IMR-90 (cell line): ENCODE data around the gene RNF223. TPM values are rescaled to one million over a fixed set of nuclear protein-coding genes. Genes with fewer than 3 reads are reported as not detected.

ENCODE experiments used
- ATAC-seq: fragments of 200-7000 bp; cut with Tn5 transposase; 2 replicates; pipeline ENCODE4 v1.9.1; 2020; ENCODE audit warnings: low read depth, mild to moderate bottlenecking, moderate library complexity
- BruUV-seq: library from RNA; stranded (reverse); fragments of 400-500 nt; replicated peaks from 2 replicates; lab custom pipeline; 2021; lab: Mats Ljungman, UMichigan
- CTCF ChIA-PET: fragments of 300-600 bp; formaldehyde crosslinking; extraction: SDS; loops from one replicate; lab custom pipeline; 2021; ENCODE audit warnings: antibody characterized with exemption; lab: Yijun Ruan, JAX
- POLR2A ChIA-PET: fragments of 300-600 bp; sonication (Branson Sonifier 250); formaldehyde crosslinking; loops from one replicate; lab custom pipeline; 2022; ENCODE audit warnings: antibody characterized with exemption; ENCODE audit not compliant: unreplicated experiment; lab: Charles Lee
- DNase-seq: peaks from one replicate; pipeline ENCODE4 v3.0.0; 2013
- H2AFZ ChIP-seq: replicated peaks from 2 replicates; pipeline ENCODE3; 2013; ENCODE audit warnings: low read length, mild to moderate bottlenecking; ENCODE audit not compliant: poor library complexity
- H2AK5ac ChIP-seq: 2 replicates; pipeline ENCODE4 v1.6.1; 2013; ENCODE audit warnings: low read depth, low read length, inconsistent platforms
- H2AK9ac ChIP-seq: replicated peaks from 2 replicates; pipeline ENCODE3; 2013; ENCODE audit warnings: mild to moderate bottlenecking, low read depth, low read length, moderate library complexity; ENCODE audit not compliant: poor library complexity
- H2BK120ac ChIP-seq: 2 replicates; pipeline ENCODE4 v1.6.1; 2013; ENCODE audit warnings: low read depth, low read length, inconsistent platforms
- H2BK15ac ChIP-seq: 3 replicates; pipeline ENCODE4 v1.6.1; 2013; ENCODE audit warnings: low read depth, low read length, inconsistent platforms
- H2BK20ac ChIP-seq: 2 replicates; pipeline ENCODE4 v1.6.1; 2013; ENCODE audit warnings: low read depth, mild to moderate bottlenecking, inconsistent platforms, low read length, moderate library complexity
- H2BK5ac ChIP-seq: 2 replicates; pipeline ENCODE4 v1.6.1; 2013; ENCODE audit warnings: mild to moderate bottlenecking, low read depth, low read length, inconsistent platforms; ENCODE audit not compliant: poor library complexity, severe bottlenecking
- H3K14ac ChIP-seq: replicated peaks from 2 replicates; pipeline ENCODE4 v1.6.1; 2013; ENCODE audit warnings: low read depth, low read length, inconsistent platforms
- H3K18ac ChIP-seq: 2 replicates; pipeline ENCODE4 v1.6.1; 2013; ENCODE audit warnings: low read depth, low read length, control low read depth
- H3K23ac ChIP-seq: 2 replicates; pipeline ENCODE4 v1.6.1; 2013; ENCODE audit warnings: low read depth, low read length, inconsistent platforms
- H3K27ac ChIP-seq: 2 replicates; pipeline ENCODE4 v1.5.1; 2013; ENCODE audit warnings: mild to moderate bottlenecking, control low read depth, low read length; ENCODE audit not compliant: insufficient read depth
- H3K27me3 ChIP-seq: 2 replicates; pipeline ENCODE4 v1.6.1; 2013; ENCODE audit warnings: low read length; ENCODE audit not compliant: control insufficient read depth, insufficient read depth
- H3K36me3 ChIP-seq: 2 replicates; pipeline ENCODE4 v1.6.1; 2013; ENCODE audit warnings: low read length, mixed read lengths; ENCODE audit not compliant: control insufficient read depth, insufficient read depth
- H3K4ac ChIP-seq: 2 replicates; pipeline ENCODE4 v1.6.1; 2013; ENCODE audit warnings: low read depth, low read length, inconsistent platforms
- H3K4me1 ChIP-seq: 2 replicates; pipeline ENCODE4 v1.6.1; 2013; ENCODE audit warnings: low read length, mixed read lengths; ENCODE audit not compliant: control insufficient read depth, insufficient read depth
- H3K4me2 ChIP-seq: 2 replicates; pipeline ENCODE4 v1.6.1; 2013; ENCODE audit warnings: low read depth, mild to moderate bottlenecking, control low read depth, low read length, moderate library complexity
- H3K4me3 ChIP-seq: 2 replicates; pipeline ENCODE4 v1.5.1; 2013; ENCODE audit warnings: low read depth, mild to moderate bottlenecking, control low read depth, low read length, moderate library complexity; ENCODE audit not compliant: insufficient read depth
- H3K56ac ChIP-seq: 2 replicates; pipeline ENCODE4 v1.6.1; 2013; ENCODE audit warnings: low read length, inconsistent platforms; ENCODE audit not compliant: insufficient read depth; ENCODE audit errors: extremely low read depth
- H3K79me1 ChIP-seq, 2 experiments: 2 replicates each; pipeline ENCODE4 v1.6.1; 2013; ENCODE audit warnings: low read length in 2 of 2, inconsistent platforms in 1 of 2, low read depth in 1 of 2
- H3K9ac ChIP-seq: 2 replicates; pipeline ENCODE4 v1.6.1; 2013; ENCODE audit warnings: low read depth, low read length, control low read depth
- H3K9me1 ChIP-seq: 2 replicates; pipeline ENCODE4 v1.6.1; 2013; ENCODE audit warnings: low read length, inconsistent platforms; ENCODE audit not compliant: insufficient read depth
- H3K9me3 ChIP-seq: 2 replicates; pipeline ENCODE4 v1.6.1; 2013; ENCODE audit warnings: low read length; ENCODE audit not compliant: control insufficient read depth, insufficient read depth
- H4K20me1 ChIP-seq: 2 replicates; pipeline ENCODE4 v1.6.1; 2013; ENCODE audit warnings: low read length, inconsistent platforms; ENCODE audit not compliant: insufficient read depth
- H4K5ac ChIP-seq: 2 replicates; pipeline ENCODE4 v1.6.1; 2013; ENCODE audit warnings: mild to moderate bottlenecking, low read depth, low read length, control low read depth
- H4K8ac ChIP-seq, 2 experiments: 2 replicates each; pipeline ENCODE4 v1.6.1; 2013; ENCODE audit warnings: low read depth in 2 of 2, low read length in 2 of 2, control low read depth in 1 of 2, inconsistent platforms in 1 of 2
- H4K91ac ChIP-seq: 2 replicates; pipeline ENCODE4 v1.6.1; 2013; ENCODE audit warnings: low read depth, low read length, inconsistent platforms; ENCODE audit not compliant: insufficient read depth
- CEBPB ChIP-seq: IDR thresholded peaks from 2 replicates; pipeline ENCODE4 v1.6.1; 2012; ENCODE audit warnings: low read depth, low read length, improper control_type of control experiment
- ELK1 ChIP-seq: fragments of 150-350 bp; IDR thresholded peaks from 2 replicates; pipeline ENCODE4 v1.6.1; 2016; ENCODE audit warnings: low read depth, mild to moderate bottlenecking, low read length, moderate library complexity, borderline replicate concordance
- FOS ChIP-seq: fragments of 150-350 bp; IDR thresholded peaks from 2 replicates; pipeline ENCODE4 v1.6.1; 2016; ENCODE audit warnings: low read depth, low read length
- MAFK ChIP-seq: IDR thresholded peaks from 2 replicates; pipeline ENCODE4 v1.6.1; 2012; ENCODE audit warnings: low read depth, low read length, improper control_type of control experiment
- MAZ ChIP-seq: IDR thresholded peaks from 2 replicates; pipeline ENCODE4 v1.6.1; 2012; ENCODE audit warnings: low read depth, mild to moderate bottlenecking, low read length, improper control_type of control experiment, moderate library complexity, borderline replicate concordance
- MXI1 ChIP-seq: IDR thresholded peaks from 2 replicates; pipeline ENCODE4 v1.6.1; 2012; ENCODE audit warnings: low read depth, mild to moderate bottlenecking, low read length, moderate library complexity, borderline replicate concordance
- NFE2L2 ChIP-seq: fragments of 150-350 bp; IDR thresholded peaks from 2 replicates; pipeline ENCODE4 v1.6.1; 2016; ENCODE audit warnings: low read depth, mild to moderate bottlenecking, low read length
- POLR2A ChIP-seq: IDR thresholded peaks from 2 replicates; pipeline ENCODE4 v1.6.1; 2012; ENCODE audit warnings: mild to moderate bottlenecking, low read depth, low read length
- SMC3 ChIP-seq: fragments of 150-350 bp; IDR thresholded peaks from 2 replicates; pipeline ENCODE4 v1.6.1; 2016; ENCODE audit warnings: low read depth, mild to moderate bottlenecking, antibody characterized with exemption, low read length, moderate library complexity
- WGBS, 2 experiments: methylation state at CpG; one replicate each; pipeline versions ENCODE4 v1.1.5 to v1.1.7; 2013; ENCODE audit warnings: missing lambda C conversion rate in 2 of 2; ENCODE audit not compliant: insufficient read length in 1 of 2; ENCODE audit errors: extremely low coverage in 2 of 2; 5-methylcytosine and 5-hydroxymethylcytosine counted together
- dilution Hi-C: fragments of 300-500 bp; cut with HindIII; formaldehyde crosslinking; loops from one replicate; pipeline ENCODE4 v1.14.3; 2018; ENCODE audit warnings: low sequenced_read_pairs; ENCODE audit not compliant: unreplicated experiment
- in situ Hi-C: fragments of 300-500 bp; cut with MboI; formaldehyde crosslinking; loops from 3 replicates; pipeline ENCODE4 v1.14.3; 2019; ENCODE audit warnings: low sequenced_read_pairs, inconsistent platforms, mixed read lengths
- intact Hi-C: fragments of 100-400 bp; cut with micrococcal nuclease; formaldehyde crosslinking; loops from 2 replicates; pipeline ENCODE4 v1.10.0; 2022
- polyA plus RNA-seq, 3 experiments: library from polyadenylated mRNA; depleted of rRNA; stranded (reverse); fragments of >200 nt; gene quantifications; 2 replicates each; pipeline ENCODE4 v1.2.3, GENCODE V29; 2012; ENCODE audit warnings: low replicate concordance in 1 of 3
- total RNA-seq: library from RNA; depleted of rRNA; stranded (reverse); fragments of >200 nt; gene quantifications from 2 replicates; pipeline ENCODE4 v1.2.3, GENCODE V29; 2012
- TF ChIP-seq, protein P1 (sequence below): conservative IDR thresholded peaks from 2 replicates; pipeline ENCODE4 v1.5.1; 2012; ENCODE audit warnings: mild to moderate bottlenecking, low read depth, low read length, improper control_type of control experiment

RNF223 gene
- total and polyA plus RNA-seq, 2 of the 4 experiments (the other 2 are of a cell fraction): not detected

DNA sequence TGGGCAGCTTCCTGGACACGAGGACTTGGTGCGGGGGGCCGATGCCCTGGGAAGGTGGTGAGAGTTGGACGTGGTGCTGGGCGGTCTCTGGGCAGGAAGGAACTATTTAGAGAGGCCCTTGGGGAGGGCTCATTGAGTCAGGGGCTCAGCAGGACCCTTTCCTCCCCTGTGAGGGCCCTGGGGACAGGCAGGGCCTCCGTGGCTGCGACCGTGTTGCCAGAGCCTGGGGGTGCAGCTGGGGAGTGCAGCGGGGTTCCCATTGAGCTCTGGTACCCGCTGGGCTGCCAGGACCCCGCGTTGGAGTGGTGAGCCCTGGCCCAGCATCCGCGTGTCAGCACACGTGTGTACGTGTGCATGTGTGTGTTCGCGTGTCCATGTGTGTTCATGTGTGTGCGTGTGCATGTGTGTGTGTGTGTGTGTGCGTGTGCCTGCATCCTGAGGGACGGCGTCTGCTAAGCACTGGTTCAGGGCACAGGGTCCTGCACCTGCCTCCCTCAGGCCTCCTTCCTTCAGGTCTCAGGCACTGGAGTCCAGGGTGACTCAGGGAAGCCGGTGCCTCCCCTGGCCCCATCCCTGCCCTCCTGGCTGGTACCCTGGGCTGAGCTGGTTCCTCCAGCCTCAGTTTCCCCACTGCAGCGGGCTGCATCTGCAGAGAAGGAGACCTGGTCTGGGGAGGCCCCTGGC lies 10.7 kb downstream of the RNF223 start:
- dilution Hi-C loops: no loop called here

More for the DNA sequence above, 10.7 kb downstream of the RNF223 start:
- in situ Hi-C loops: no loop called here
- peaks cover 4% of the 10 kb centered on the region; the same call in 1 of the 2 replicates for H3K27me3 ChIP-seq
- H3K9ac ChIP-seq: no peak overlapping the region
- BruUV-seq: no TSS peak
- peak overlapping the region; percentile 52; the same call in 1 of the 3 replicates for H2BK15ac ChIP-seq
- H2BK120ac ChIP-seq: peak overlapping the region; percentile 26; the same call in 1 of the 2 replicates
- 0 out of 2 replicates have a peak, but pooled peaks cover 4% of the 10 kb centered on the region for H3K9me1 ChIP-seq
- no peak overlapping the region for H3K4me3 ChIP-seq
- no peak overlapping the region; the same call in 1 of the 2 replicates for H3K14ac ChIP-seq
- no peak overlapping the region for H3K4me2 ChIP-seq
- H4K91ac ChIP-seq: no peak overlapping the region
- no peak overlapping the region; the same call in 1 of the 2 replicates for H3K27ac ChIP-seq
- peak overlapping the region; percentile 100 for H2AK5ac ChIP-seq
- DNase-seq: no peak
- H2BK5ac ChIP-seq: peak overlapping the region; percentile 35
- no peak for ATAC-seq
- peak overlapping the region; percentile 67 for H3K4ac ChIP-seq
- POLR2A ChIA-PET: no interaction called here
- H2AFZ ChIP-seq: peak overlapping the region; percentile 87
- intact Hi-C loops: loop anchor here (1.0 kb wide), 1 partner anchor 79 kb away; no protein-coding TSS in a partner anchor
- no peak overlapping the region for H3K23ac ChIP-seq
- 0 out of 2 replicates have a peak overlapping the region, but pooled peaks have one; percentile 61 for H2BK20ac ChIP-seq
- H3K56ac ChIP-seq: no peak overlapping the region
- no peak overlapping the region for H3K18ac ChIP-seq
- no peak overlapping the region for H4K5ac ChIP-seq
- peak overlapping the region; percentile 96 for H2AK9ac ChIP-seq
- H3K4me1 ChIP-seq: peaks cover 15% of the 10 kb centered on the region
- H4K20me1 ChIP-seq: no peaks in the 10 kb centered on the region
- H4K8ac ChIP-seq: peak overlapping the region in 1 of 2 experiments; percentile 69; a peak in 1 of 4 replicates
- no peak for TF ChIP-seq FOS
- no peak for TF ChIP-seq POLR2A
- TF ChIP-seq CEBPB: no peak
- TF ChIP-seq ELK1: no peak
- TF ChIP-seq MAFK: no peak
- no peak for TF ChIP-seq NFE2L2
- no peak for TF ChIP-seq MAZ
- TF ChIP-seq, protein P1, sequence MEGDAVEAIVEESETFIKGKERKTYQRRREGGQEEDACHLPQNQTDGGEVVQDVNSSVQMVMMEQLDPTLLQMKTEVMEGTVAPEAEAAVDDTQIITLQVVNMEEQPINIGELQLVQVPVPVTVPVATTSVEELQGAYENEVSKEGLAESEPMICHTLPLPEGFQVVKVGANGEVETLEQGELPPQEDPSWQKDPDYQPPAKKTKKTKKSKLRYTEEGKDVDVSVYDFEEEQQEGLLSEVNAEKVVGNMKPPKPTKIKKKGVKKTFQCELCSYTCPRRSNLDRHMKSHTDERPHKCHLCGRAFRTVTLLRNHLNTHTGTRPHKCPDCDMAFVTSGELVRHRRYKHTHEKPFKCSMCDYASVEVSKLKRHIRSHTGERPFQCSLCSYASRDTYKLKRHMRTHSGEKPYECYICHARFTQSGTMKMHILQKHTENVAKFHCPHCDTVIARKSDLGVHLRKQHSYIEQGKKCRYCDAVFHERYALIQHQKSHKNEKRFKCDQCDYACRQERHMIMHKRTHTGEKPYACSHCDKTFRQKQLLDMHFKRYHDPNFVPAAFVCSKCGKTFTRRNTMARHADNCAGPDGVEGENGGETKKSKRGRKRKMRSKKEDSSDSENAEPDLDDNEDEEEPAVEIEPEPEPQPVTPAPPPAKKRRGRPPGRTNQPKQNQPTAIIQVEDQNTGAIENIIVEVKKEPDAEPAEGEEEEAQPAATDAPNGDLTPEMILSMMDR: no peak
- no peak for TF ChIP-seq MXI1
- TF ChIP-seq SMC3: no peak
- no peaks in the 10 kb centered on the region for H3K36me3 ChIP-seq
- H3K9me3 ChIP-seq: no peaks in the 10 kb centered on the region
- WGBS, 2 experiments: 81% methylated on average over 7 of the region's 24 CpGs; no CpG with 5 or more reads in 1 of the 2 experiments
- 0 out of 4 replicates have a peak, but pooled peaks cover 0 to 4% of the 10 kb centered on the region in 2 experiments for H3K79me1 ChIP-seq
- CTCF ChIA-PET: interaction anchor here (2.3 kb wide), 1 partner anchor 79 kb away, joined by 9 read pairs; no protein-coding TSS in a partner anchor
